ENCODE results near the gene MEGF6. TPM values are rescaled to one million over a fixed set of nuclear protein-coding genes. Genes with fewer than 3 reads are reported as not detected.

Gene MEGF6
- total RNA-seq, 1 experiment from 2014 or later = 21.3 TPM

- Mint-ChIP-seq H3K27ac (no peak overlapping the region), H3K4me1 (no peaks in the 10 kb centered on the region), H3K36me3 (ENCODE audit: insufficient read depth in 1 of 3, low read depth in 3 of 3) (no peaks in the 10 kb centered on the region; a peak in 2 of 7 replicates), H3K4me3 (no peak overlapping the region), H3K9me3 (no peaks in the 10 kb centered on the region; a peak in 1 of 5 replicates), H3K27me3 (ENCODE audit: low read depth) (peaks cover 12% of the 10 kb centered on the region)
- Histone ChIP-seq H3K14ac (ENCODE audit: insufficient read depth, low read length) (no peak overlapping the region), H3K4me2 (ENCODE audit: insufficient read depth, insufficient read length, low read length) (no peak overlapping the region), H4K5ac (ENCODE audit: insufficient read length, low read depth, low read length) (no peak overlapping the region), H3K79me1 (ENCODE audit: insufficient read depth, low read depth, low read length, poor library complexity, severe bottlenecking) (no peaks in the 10 kb centered on the region), H3K4ac (ENCODE audit: low read depth, low read length) (no peak overlapping the region), H3K27me3 (ENCODE audit: insufficient read depth, low read length) (no peaks in the 10 kb centered on the region), H2AK5ac (ENCODE audit: insufficient read length, low read length) (no peak overlapping the region), H2BK20ac (ENCODE audit: low read depth, low read length, poor library complexity, severe bottlenecking) (no peak overlapping the region), H2BK5ac (ENCODE audit: insufficient read length, low read length) (no peak overlapping the region), H4K8ac (replicated peaks; ENCODE audit: insufficient read length, low read depth, low read length) (no peak overlapping the region), H2BK120ac (ENCODE audit: low read depth, low read length, poor library complexity, severe bottlenecking) (no peak overlapping the region), H2BK12ac (ENCODE audit: insufficient read length, low read depth, low read length) (no peak overlapping the region), H3K56ac (ENCODE audit: insufficient read length, low read depth, low read length) (no peak overlapping the region), H3K9me3 (ENCODE audit: control insufficient read depth, low read depth, low read length) (no peaks in the 10 kb centered on the region), H3K23me2 (ENCODE audit: insufficient read length, low read depth, low read length, poor library complexity, severe bottlenecking) (no peaks in the 10 kb centered on the region), H2BK15ac (ENCODE audit: low read depth, low read length) (no peak overlapping the region), H3K23ac (ENCODE audit: insufficient read length, low read depth, low read length) (no peak overlapping the region), H4K91ac (ENCODE audit: insufficient read length, low read depth, low read length) (no peak overlapping the region), H3K27ac (ENCODE audit: insufficient read length, low read depth, low read length) (no peak overlapping the region), H4K20me1 (ENCODE audit: control insufficient read depth, insufficient read depth, insufficient read length) (peaks cover 3% of the 10 kb centered on the region), H3K18ac (ENCODE audit: insufficient read length, low read depth, low read length) (no peak overlapping the region), H3K4me1 (ENCODE audit: insufficient read depth, low read length) (no peaks in the 10 kb centered on the region), H3T11ph (ENCODE audit: low read length) (no peak overlapping the region), H3K79me2 (ENCODE audit: insufficient read depth, low read length) (no peaks in the 10 kb centered on the region), H2AFZ (ENCODE audit: low read length) (no peak overlapping the region), H3K9ac (ENCODE audit: extremely low read depth, insufficient read length, low read length) (no peak overlapping the region)
- no peak for DNase-seq
- no peak for TF ChIP-seq CTCF (conservative IDR thresholded peaks at IDR 0.05)
- no CpG with 5 or more reads among the region's 13 CpGs for WGBS (ENCODE audit: extremely low coverage, insufficient read length, low lambda C conversion rate)
Observed at GRCh38 chr1:3523980-3524379, 87.3 kb downstream of the MEGF6 start.
